ENCODE results near the gene COG8. TPM values are rescaled to one million over a fixed set of nuclear protein-coding genes. Genes with fewer than 3 reads are reported as not detected.

COG8 gene
- polyA plus RNA-seq, 3 donors: 11.9 to 24.1 (median 21.6) TPM

GRCh38 chr16:69307091-69307490, 32.3 kb downstream of the COG8 start:
- no peaks in the 10 kb centered on the region for H3K9me3 ChIP-seq (replicated peaks in 1 of 2; ENCODE audit: control insufficient read depth in 1 of 2, insufficient read depth in 1 of 2, low read length in 2 of 2)
- H3K36me3 Mint-ChIP-seq: peaks cover 3 to 6% of the 10 kb centered on the region in 2 donors
- peaks cover 8% of the 10 kb centered on the region for H3K79me2 ChIP-seq (ENCODE audit: insufficient read depth, low read length)
- H3K36me3 ChIP-seq (replicated peaks in 1 of 2; ENCODE audit: control insufficient read depth in 1 of 2, insufficient read depth in 2 of 2, low read length in 2 of 2): no peaks in the 10 kb centered on the region
- WGBS (ENCODE audit: insufficient coverage): no CpG with 5 or more reads among the region's 1 CpG
- no peak overlapping the region for H3K27ac ChIP-seq (ENCODE audit: low read depth in 1 of 2, low read length in 2 of 2)
- H3K4me3 ChIP-seq (replicated peaks in 1 of 3; ENCODE audit: low read depth in 2 of 3, low read length in 3 of 3): no peak overlapping the region
- H4K20me1 ChIP-seq (ENCODE audit: insufficient read depth, low read length): peaks cover 5% of the 10 kb centered on the region
- no peaks in the 10 kb centered on the region for H3K9me3 Mint-ChIP-seq
- H3K4me1 Mint-ChIP-seq: peaks cover 9% of the 10 kb centered on the region
- H2AFZ ChIP-seq (ENCODE audit: insufficient read depth, low read depth, low read length, poor library complexity, severe bottlenecking): no peak overlapping the region
- H3K4me2 ChIP-seq (replicated peaks; ENCODE audit: extremely low read depth, low read length, poor library complexity, severe bottlenecking): no peak overlapping the region
- H3K27ac Mint-ChIP-seq: no peak overlapping the region
- H3K27me3 Mint-ChIP-seq (ENCODE audit: low read depth in 3 of 3): peaks cover 3 to 16% (median 8%) of the 10 kb centered on the region in 3 donors
- no peak for DNase-seq
- H3K9ac ChIP-seq (ENCODE audit: insufficient read depth, low read length, poor library complexity, severe bottlenecking): no peak overlapping the region
- no peaks in the 10 kb centered on the region for H3K27me3 ChIP-seq (ENCODE audit: control insufficient read depth in 2 of 2, insufficient read depth in 2 of 2, low read length in 2 of 2)
- H3K4me1 ChIP-seq (ENCODE audit: control insufficient read depth in 1 of 2, insufficient read depth in 2 of 2, low read length in 2 of 2): peaks cover 9 to 10% of the 10 kb centered on the region in 2 donors
- intact Hi-C loops (cut with micrococcal nuclease): no loop called here
- no peak overlapping the region for H3K4me3 Mint-ChIP-seq
- no peak for TF ChIP-seq CTCF (IDR thresholded peaks at IDR 0.05)

GRCh38 chr16:69306031-69306430, 33.3 kb downstream of the COG8 start:
- no peak overlapping the region for H3K9ac ChIP-seq (ENCODE audit: insufficient read depth, low read length, poor library complexity, severe bottlenecking)
- intact Hi-C loops (cut with micrococcal nuclease): no loop called here
- H3K9me3 Mint-ChIP-seq: no peaks in the 10 kb centered on the region
- H3K27ac ChIP-seq (ENCODE audit: low read depth in 1 of 2, low read length in 2 of 2): no peak overlapping the region
- no peak for TF ChIP-seq CTCF (IDR thresholded peaks at IDR 0.05)
- H3K4me1 ChIP-seq (ENCODE audit: control insufficient read depth in 1 of 2, insufficient read depth in 2 of 2, low read length in 2 of 2): peaks cover 5% of the 10 kb centered on the region in 2 donors
- no peaks in the 10 kb centered on the region for H3K27me3 ChIP-seq (ENCODE audit: control insufficient read depth in 2 of 2, insufficient read depth in 2 of 2, low read length in 2 of 2)
- no peak for DNase-seq
- WGBS (ENCODE audit: insufficient coverage): no CpG with 5 or more reads among the region's 1 CpG
- no peaks in the 10 kb centered on the region for H4K20me1 ChIP-seq (ENCODE audit: insufficient read depth, low read length)
- peaks cover 3 to 16% (median 12%) of the 10 kb centered on the region in 3 donors for H3K27me3 Mint-ChIP-seq (ENCODE audit: low read depth in 3 of 3)
- H2AFZ ChIP-seq (ENCODE audit: insufficient read depth, low read depth, low read length, poor library complexity, severe bottlenecking): no peak overlapping the region
- no peaks in the 10 kb centered on the region for H3K9me3 ChIP-seq (replicated peaks in 1 of 2; ENCODE audit: control insufficient read depth in 1 of 2, insufficient read depth in 1 of 2, low read length in 2 of 2)
- H3K36me3 ChIP-seq (replicated peaks in 1 of 2; ENCODE audit: control insufficient read depth in 1 of 2, insufficient read depth in 2 of 2, low read length in 2 of 2): no peaks in the 10 kb centered on the region
- H3K27ac Mint-ChIP-seq: no peak overlapping the region
- no peak overlapping the region for H3K4me2 ChIP-seq (replicated peaks; ENCODE audit: extremely low read depth, low read length, poor library complexity, severe bottlenecking)
- H3K4me1 Mint-ChIP-seq: peaks cover 8% of the 10 kb centered on the region
- H3K36me3 Mint-ChIP-seq: peaks cover 4 to 9% of the 10 kb centered on the region in 2 donors
- H3K4me3 Mint-ChIP-seq: no peak overlapping the region
- no peak overlapping the region for H3K4me3 ChIP-seq (replicated peaks in 1 of 3; ENCODE audit: low read depth in 2 of 3, low read length in 3 of 3)
- no peaks in the 10 kb centered on the region for H3K79me2 ChIP-seq (ENCODE audit: insufficient read depth, low read length)
